Hypothalamus (tissue), 51 donors: ENCODE results near the gene CD180.
A peak's percentile ranks its signal among the peaks of the same experiment; 100 is the strongest.

ENCODE experiments used
- DNase-seq, 51 donors: peaks; one replicate each; lab custom pipeline; 2025; lab: John Stamatoyannopoulos, UW

CD180 gene

DNA sequence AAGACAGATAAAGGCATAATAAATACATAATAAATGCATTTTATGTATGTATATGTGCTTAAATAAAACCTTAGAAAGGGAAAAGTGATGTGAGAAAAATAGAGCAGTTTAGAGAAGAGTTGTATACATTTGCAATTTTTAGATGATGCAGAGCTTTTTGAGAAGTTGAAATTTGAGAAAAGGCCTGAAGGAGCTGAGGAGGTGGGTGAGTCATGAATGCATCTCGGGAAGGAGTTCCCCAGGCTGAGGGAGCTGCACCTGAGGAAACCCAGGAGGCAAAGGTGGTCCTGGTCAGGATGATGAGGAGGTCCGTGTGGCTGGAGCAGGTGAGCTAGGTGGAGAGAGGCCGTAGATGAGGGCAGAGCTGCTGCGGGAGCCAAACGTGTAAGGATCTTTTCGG lies 17.4 kb upstream of the CD180 start:
- no peak for DNase-seq

- no peak for DNase-seq
Measured at GRCh38 chr5:67211926-67212325, 15.3 kb upstream of the CD180 start.

- DNase-seq, result peak in 40 of 51 donors; percentile 7 to 82 (median 37)
Measured at GRCh38 chr5:67209141-67209771, 12.7 kb upstream of the CD180 start.

GRCh38 chr5:67208403-67208802 lies 11.8 kb upstream of the CD180 start:
- DNase-seq, result no peak

DNA sequence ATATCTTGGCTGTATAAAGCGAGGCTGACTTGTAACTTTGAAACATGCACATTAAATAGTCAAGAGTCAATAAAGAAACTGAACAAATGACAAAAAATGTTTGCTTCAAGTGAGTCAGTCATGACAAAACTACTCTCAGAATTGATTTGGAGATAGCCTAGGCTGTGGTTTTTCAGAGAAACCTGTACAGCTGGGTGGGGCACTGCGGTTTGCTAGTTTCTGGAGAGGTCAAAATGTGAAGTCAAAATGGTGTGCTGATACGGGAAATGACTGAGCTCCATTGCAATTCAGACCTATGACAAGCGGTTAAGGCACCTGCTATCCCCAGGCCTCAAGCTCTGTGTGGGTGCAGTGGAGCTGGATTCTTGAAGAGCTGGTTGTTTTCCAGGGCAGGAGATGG lies 10.3 kb upstream of the CD180 start:
- DNase-seq, result no peak

GRCh38 chr5:67206461-67206860 lies 9.9 kb upstream of the CD180 start:
- no peak for DNase-seq

- no peak for DNase-seq
Measured at GRCh38 chr5:67205981-67206380, 9.4 kb upstream of the CD180 start.

DNA sequence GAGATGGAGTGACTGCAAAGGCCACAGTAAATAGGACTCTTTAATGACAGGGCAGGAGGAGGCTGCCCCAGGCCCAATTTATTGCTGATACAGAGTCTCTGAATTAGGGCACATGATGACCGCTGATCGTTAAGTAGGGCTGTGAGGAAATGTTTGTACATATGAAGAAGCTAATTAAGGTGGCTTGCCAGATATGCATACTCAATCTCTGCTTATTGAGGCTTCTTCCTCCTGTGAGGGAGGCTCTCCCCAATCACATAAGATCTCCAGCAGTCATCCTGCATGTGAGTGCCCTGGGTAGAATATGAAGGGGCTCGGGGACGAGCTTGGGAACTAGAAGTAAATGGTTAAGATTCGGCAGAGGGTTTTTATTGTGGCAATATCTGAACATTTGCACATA lies 8.2 kb upstream of the CD180 start:
- DNase-seq, result no peak

GRCh38 chr5:67203701-67204074 lies 7.1 kb upstream of the CD180 start:
- DNase-seq, result no peak

GRCh38 chr5:67202828-67203227 lies 6.2 kb upstream of the CD180 start:
- DNase-seq, result no peak

DNA sequence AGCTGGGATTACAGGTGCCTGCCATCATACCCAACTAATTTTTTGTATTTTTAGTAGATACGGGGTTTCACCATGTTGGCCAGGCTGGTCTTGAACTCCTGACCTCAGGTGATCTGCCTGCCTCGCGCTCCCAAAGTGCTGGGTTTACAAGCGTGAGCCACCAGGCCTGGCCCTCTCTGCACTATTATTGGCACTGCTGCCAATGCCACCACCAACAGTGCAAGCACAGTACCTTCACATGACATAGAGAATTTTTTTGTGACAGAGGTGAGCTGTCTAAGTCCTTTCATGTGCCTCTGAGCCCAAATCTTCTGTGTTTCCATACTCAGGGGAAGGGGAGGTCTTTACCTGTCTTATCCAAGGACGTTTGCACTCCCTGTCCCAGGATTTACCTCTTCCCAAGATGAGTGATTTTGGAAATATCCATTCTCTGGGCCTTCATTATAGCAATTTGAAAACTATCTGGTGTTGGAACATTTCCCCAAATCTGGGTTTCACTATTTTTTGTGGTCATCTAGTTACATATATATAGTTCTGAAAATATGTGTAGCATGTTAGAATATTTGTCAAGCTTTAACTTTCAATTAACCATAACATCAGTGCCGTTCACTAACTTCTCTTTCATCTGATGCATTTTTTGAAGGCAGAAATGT lies 5.4 kb upstream of the CD180 start:
- no peak for DNase-seq

- DNase-seq, result no peak
Measured at GRCh38 chr5:67200809-67201562, 4.4 kb upstream of the CD180 start.

- DNase-seq, result no peak
Measured at GRCh38 chr5:67199859-67200258, 3.3 kb upstream of the CD180 start.

- DNase-seq, result no peak
Measured at GRCh38 chr5:67198917-67199316, 2.3 kb upstream of the CD180 start.

- no peak for DNase-seq
Measured at GRCh38 chr5:67197536-67197935, 937 bp upstream of the CD180 start.

- DNase-seq, result peak in 1 of 51 donors; percentile 3
Measured at GRCh38 chr5:67195406-67196275, 958 bp downstream of the CD180 start.

DNA sequence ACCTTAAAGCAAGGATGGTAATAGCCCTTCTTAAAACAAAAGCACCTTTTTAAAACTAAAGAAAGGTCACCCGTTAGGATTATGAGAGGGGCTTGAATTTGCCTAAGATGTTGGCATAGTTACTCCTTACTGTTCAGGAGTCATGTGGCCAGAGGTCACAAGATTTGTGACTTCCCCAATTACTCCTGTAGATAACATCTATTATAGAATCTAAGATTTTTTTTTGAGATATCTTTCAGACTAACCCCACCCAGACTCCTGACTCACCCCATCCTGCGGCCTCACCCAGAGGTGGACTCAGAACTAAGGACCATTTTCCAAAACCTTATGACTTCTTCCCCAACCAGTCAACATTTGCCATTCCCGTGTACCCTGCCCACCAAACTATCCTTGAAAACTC lies 2.4 kb downstream of the CD180 start:
- DNase-seq, result no peak

GRCh38 chr5:67193439-67193807 lies 3.2 kb downstream of the CD180 start:
- peak in 1 of 51 donors; percentile 59 for DNase-seq

DNA sequence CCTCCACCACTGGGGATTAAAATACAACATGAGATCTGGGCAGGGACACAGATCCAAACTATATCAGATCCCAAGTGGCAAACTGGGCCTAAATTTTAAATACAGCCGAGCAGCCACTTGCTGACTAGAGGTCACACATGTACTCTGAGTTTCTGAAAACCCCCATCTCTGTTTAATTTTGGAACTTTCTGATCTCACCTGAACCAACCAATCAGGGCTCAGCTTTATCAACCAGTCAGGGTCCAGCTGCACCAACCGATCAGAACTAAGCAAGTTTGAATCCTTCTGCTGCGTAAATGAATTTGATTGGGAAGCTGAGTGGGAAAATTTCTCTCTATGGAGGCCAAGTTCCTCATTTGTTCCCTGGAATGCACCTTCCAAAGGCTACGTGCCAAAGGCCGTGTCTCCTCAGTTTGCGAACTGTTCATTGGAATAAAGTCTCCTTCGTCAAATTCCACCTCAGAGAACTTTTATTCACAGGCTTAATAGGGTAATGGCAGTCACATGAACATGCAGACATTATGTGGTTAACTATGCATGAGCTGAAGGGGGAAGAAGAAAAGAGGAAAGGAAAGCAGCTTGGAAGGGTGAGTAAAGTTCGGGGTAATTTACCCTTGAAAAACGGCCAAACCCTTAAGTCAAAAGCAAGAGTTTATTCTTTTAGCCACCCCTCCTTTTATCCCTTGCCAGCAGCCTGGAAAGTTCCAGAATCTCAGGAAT lies 3.7 kb downstream of the CD180 start:
- peak in 2 of 51 donors; percentile 7 to 63 for DNase-seq

DNA sequence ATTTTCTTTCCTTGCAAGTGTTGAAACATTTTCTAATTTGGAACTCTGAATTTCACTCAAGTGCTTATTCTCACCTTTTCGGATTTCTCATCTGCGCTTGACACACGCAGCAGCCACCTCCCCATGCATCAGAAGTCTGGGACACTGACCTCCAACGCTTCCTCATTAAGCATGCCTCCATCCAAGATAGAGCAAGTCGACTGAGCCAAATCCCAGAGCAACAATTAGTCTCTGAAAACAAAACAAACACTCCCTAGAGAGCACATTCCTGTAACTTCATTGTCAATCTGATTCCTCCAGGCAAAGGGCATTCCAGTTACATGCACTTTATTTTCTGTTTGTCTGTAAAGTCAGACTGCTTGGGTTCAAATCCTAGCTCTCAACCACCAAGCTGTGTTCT lies 5.7 kb downstream of the CD180 start:
- no peak for DNase-seq
